K562 (cell line): ENCODE measurements around the gene SGO1. TPM values are rescaled to one million over a fixed set of nuclear protein-coding genes. Genes with fewer than 3 reads are reported as not detected.
A peak's percentile ranks its signal among the peaks of the same experiment; 100 is the strongest.

Experiments used
- BMI1 ChIP-seq: fragments of 150-350 bp; IDR thresholded peaks from 2 replicates; pipeline ENCODE4 v1.6.1; 2014; ENCODE audit warnings: low read length
- CC2D1A ChIP-seq: fragments of 450-650 bp; IDR thresholded peaks from 2 replicates; pipeline ENCODE4 v1.6.1; 2017; ENCODE audit warnings: mild to moderate bottlenecking
- CHD2 ChIP-seq: IDR thresholded peaks from 2 replicates; pipeline ENCODE4 v1.6.1; 2011; ENCODE audit warnings: low read depth, low read length
- E2F6 ChIP-seq, 2 experiments: IDR thresholded peaks; 2 replicates each; pipeline ENCODE4 v1.6.1; 2011; ENCODE audit warnings: borderline replicate concordance in 1 of 2, control low read depth in 1 of 2, low read depth in 1 of 2, low read length in 1 of 2, mild to moderate bottlenecking in 1 of 2, mixed read lengths in 1 of 2, moderate library complexity in 1 of 2; ENCODE audit not compliant: insufficient read depth in 1 of 2, insufficient read length in 1 of 2, poor library complexity in 1 of 2, severe bottlenecking in 1 of 2; ENCODE audit errors: extremely low read depth in 1 of 2
- FOSL1 ChIP-seq: fragments of 200-800 bp; sonication (Bioruptor generic); conservative IDR thresholded peaks from 2 replicates; pipeline ENCODE4 v1.6.1; 2016; ENCODE audit warnings: missing genetic modification characterization, missing compliant biosample characterization
- FOXJ3 ChIP-seq: sonication (generic); formaldehyde crosslinking; IDR thresholded peaks from 2 replicates; pipeline ENCODE4 v1.4.0; 2020; ENCODE audit warnings: mild to moderate bottlenecking, missing genetic modification reagents
- HCFC1 ChIP-seq: IDR thresholded peaks from 2 replicates; pipeline ENCODE4 v1.6.1; 2012; ENCODE audit warnings: low read depth, low read length, improper control_type of control experiment
- KDM2B ChIP-seq: fragments of 250-450 bp; sonication (Bioruptor Pico); IDR thresholded peaks from 2 replicates; pipeline ENCODE4 v1.8.0; 2021; ENCODE audit warnings: mild to moderate bottlenecking, moderate library complexity
- MEF2A ChIP-seq: IDR thresholded peaks from 2 replicates; pipeline ENCODE4 v1.6.1; 2011; ENCODE audit warnings: low read depth, mild to moderate bottlenecking, low read length, moderate library complexity; ENCODE audit not compliant: control insufficient read depth
- NBN ChIP-seq: fragments of 450-650 bp; IDR thresholded peaks from 2 replicates; pipeline ENCODE4 v1.6.1; 2016; ENCODE audit warnings: low read depth, mild to moderate bottlenecking
- PCBP1 ChIP-seq: fragments of 200-400 bp; formaldehyde crosslinking; IDR thresholded peaks from 2 replicates; pipeline ENCODE4 v1.6.1; 2018; ENCODE audit warnings: mild to moderate bottlenecking, low read depth, low read length; ENCODE audit not compliant: poor library complexity, severe bottlenecking
- PURB ChIP-seq: sonication (generic); formaldehyde crosslinking; IDR thresholded peaks from 2 replicates; pipeline ENCODE4 v1.9.0; 2021; ENCODE audit warnings: low read depth, mild to moderate bottlenecking, missing genetic modification reagents
- RBM25 ChIP-seq: fragments of 200-400 bp; formaldehyde crosslinking; IDR thresholded peaks from 2 replicates; pipeline ENCODE4 v1.6.1; 2018; ENCODE audit warnings: low read length, low read depth, moderate library complexity; ENCODE audit not compliant: severe bottlenecking
- RHOXF2B ChIP-seq: fragments of 250-450 bp; sonication (Bioruptor Pico); conservative IDR thresholded peaks from 2 replicates; pipeline ENCODE4 v1.5.1; 2021
- RNF2 ChIP-seq: sonication (generic); IDR thresholded peaks from 2 replicates; pipeline ENCODE4 v1.6.1; 2016
- TBP ChIP-seq: optimal IDR thresholded peaks from 2 replicates; pipeline ENCODE3; 2011; ENCODE audit warnings: low read depth, low read length, improper control_type of control experiment
- TEAD4 ChIP-seq, 2 experiments: sonication (generic) in 1 of 2; formaldehyde crosslinking in 1 of 2; IDR thresholded peaks; 2 replicates each; pipeline versions ENCODE4 v1.6.1 to v1.8.0; 2012 to 2022; ENCODE audit warnings: borderline replicate concordance in 1 of 2, inconsistent platforms in 1 of 2, low read length in 1 of 2, mild to moderate bottlenecking in 1 of 2, missing genetic modification reagents in 1 of 2
- ZC3H8 ChIP-seq: fragments of 450-650 bp; IDR thresholded peaks from 2 replicates; pipeline ENCODE4 v1.6.1; 2017
- ZFP36 ChIP-seq: fragments of 150-350 bp; IDR thresholded peaks from 2 replicates; pipeline ENCODE4 v1.6.1; 2018; ENCODE audit warnings: low read length, low read depth; ENCODE audit not compliant: partially characterized antibody
- ZNF175 ChIP-seq: fragments of 200-800 bp; sonication (Bioruptor generic); IDR thresholded peaks from 2 replicates; pipeline ENCODE4 v1.6.1; 2016; ENCODE audit warnings: low read depth, mild to moderate bottlenecking, missing genetic modification characterization, missing compliant biosample characterization
- ZNF263 ChIP-seq: sonication (generic); formaldehyde crosslinking; IDR thresholded peaks from 2 replicates; pipeline ENCODE4 v1.8.0; 2022; ENCODE audit warnings: mild to moderate bottlenecking, missing genetic modification reagents, borderline replicate concordance
- ZNF408 ChIP-seq: fragments of 250-450 bp; sonication (Bioruptor Pico); IDR thresholded peaks from 2 replicates; pipeline ENCODE4 v1.4.0; 2020; ENCODE audit warnings: low read depth, mild to moderate bottlenecking, moderate library complexity
- polyA plus RNA-seq, 8 experiments: library from polyadenylated mRNA; depleted of rRNA in 4 of 8; stranded (reverse) in 5 of 8; unstranded in 3 of 8; fragments of >200 nt; fragmentation: Nextera tagmentation in 2 of 8; fragmentation: Illumina TruSeq in 1 of 8; extraction: Ambion mirVana in 2 of 8; extraction: Trizol in 1 of 8; gene quantifications; 2 replicates each; pipeline versions ENCODE4 v1.2.1 to v1.2.3, GENCODE V29; 2011 to 2014; ENCODE audit warnings: inconsistent platforms in 1 of 8, missing spikeins in 1 of 8
- total RNA-seq, 7 experiments: library from RNA; depleted of rRNA in 6 of 7; stranded (reverse); fragments of >200 nt in 6 of 7; fragmentation: Illumina TruSeq in 2 of 7; extraction: Trizol in 2 of 7; gene quantifications; 2 replicates each; pipeline versions ENCODE4 v1.2.1 to v1.2.3, GENCODE V29; 2011 to 2021; ENCODE audit warnings: low replicate concordance in 1 of 7
- TF ChIP-seq, protein P1 (sequence below): fragments of 450-650 bp; IDR thresholded peaks from 2 replicates; pipeline ENCODE4 v1.6.1; 2018; ENCODE audit not compliant: partially characterized antibody

The SGO1 gene
- total and polyA plus RNA-seq, 9 of the 15 experiments (the other 6 are each of a cell fraction or from before 2014, with no cell fraction given), result 13.7 to 57.3 (median 28.2) TPM

DNA sequence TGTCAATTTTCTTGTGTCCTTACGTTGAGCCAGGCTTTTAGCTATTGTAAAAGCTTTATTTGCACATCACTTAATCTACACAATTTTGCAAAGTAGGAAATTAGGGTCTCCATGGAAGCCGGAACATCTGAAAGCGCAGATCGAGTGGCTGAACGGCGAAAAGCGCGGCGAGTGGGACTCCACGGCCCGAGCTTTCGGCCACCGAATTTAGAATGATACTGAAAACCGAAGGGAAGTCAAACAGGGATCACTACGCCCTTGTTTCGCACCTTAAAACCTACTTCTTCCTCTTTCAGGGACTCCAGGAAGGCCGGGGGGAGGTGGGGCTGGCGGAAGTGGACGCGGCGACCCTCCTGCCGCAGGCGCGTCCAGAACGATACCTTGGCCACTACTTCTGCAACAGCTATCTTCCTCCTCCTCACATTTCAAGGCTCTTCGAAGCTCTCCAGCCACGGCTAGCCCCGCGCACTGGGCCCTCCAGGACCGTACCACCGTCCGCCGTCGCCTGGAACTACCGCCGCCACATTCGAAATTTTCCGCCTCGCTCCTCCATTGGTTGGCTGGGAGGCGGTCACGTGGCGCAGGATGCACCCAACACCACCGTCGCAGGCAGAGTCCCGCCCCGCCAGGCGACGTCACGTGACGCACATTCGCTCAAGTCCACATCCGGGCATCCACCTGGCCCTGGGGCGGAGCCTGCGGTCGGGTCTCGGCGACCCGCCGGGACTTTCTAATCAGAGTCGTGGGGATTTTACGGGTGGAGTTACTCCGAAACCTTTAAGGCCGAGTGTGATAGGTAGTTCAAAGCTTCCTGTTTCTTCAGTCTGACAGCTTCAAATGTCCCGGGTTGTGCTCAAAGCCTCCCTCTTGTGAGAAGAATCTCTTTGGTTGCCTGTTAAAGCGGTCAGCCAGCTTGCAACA lies at the start of gene SGO1 (continued):
- TF ChIP-seq, protein P1, sequence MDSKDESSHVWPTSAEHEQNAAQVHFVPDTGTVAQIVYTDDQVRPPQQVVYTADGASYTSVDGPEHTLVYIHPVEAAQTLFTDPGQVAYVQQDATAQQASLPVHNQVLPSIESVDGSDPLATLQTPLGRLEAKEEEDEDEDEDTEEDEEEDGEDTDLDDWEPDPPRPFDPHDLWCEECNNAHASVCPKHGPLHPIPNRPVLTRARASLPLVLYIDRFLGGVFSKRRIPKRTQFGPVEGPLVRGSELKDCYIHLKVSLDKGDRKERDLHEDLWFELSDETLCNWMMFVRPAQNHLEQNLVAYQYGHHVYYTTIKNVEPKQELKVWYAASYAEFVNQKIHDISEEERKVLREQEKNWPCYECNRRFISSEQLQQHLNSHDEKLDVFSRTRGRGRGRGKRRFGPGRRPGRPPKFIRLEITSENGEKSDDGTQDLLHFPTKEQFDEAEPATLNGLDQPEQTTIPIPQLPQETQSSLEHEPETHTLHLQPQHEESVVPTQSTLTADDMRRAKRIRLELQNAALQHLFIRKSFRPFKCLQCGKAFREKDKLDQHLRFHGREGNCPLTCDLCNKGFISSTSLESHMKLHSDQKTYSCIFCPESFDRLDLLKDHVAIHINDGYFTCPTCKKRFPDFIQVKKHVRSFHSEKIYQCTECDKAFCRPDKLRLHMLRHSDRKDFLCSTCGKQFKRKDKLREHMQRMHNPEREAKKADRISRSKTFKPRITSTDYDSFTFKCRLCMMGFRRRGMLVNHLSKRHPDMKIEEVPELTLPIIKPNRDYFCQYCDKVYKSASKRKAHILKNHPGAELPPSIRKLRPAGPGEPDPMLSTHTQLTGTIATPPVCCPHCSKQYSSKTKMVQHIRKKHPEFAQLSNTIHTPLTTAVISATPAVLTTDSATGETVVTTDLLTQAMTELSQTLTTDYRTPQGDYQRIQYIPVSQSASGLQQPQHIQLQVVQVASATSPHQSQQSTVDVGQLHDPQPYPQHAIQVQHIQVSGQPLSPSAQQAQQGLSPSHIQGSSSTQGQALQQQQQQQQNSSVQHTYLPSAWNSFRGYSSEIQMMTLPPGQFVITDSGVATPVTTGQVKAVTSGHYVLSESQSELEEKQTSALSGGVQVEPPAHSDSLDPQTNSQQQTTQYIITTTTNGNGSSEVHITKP, result peak; percentile 99
- TF ChIP-seq PCBP1, result peak; percentile 18
- TF ChIP-seq E2F6 (IDR thresholded peaks at IDR 0.05; ENCODE audit: borderline replicate concordance in 1 of 2, extremely low read depth in 1 of 2, insufficient read depth in 1 of 2, insufficient read length in 1 of 2, low read depth in 1 of 2, low read length in 1 of 2, poor library complexity in 1 of 2, severe bottlenecking in 1 of 2), result peak; percentile 88 to 89
- peak; percentile 23; the same call in 1 of the 2 replicates for TF ChIP-seq CHD2
- TF ChIP-seq FOSL1, result no peak
- no peak for TF ChIP-seq ZC3H8
- TF ChIP-seq MEF2A, result no peak
- TF ChIP-seq PURB (CRISPR knock-in tag), result no peak
- no peak for TF ChIP-seq FOXJ3
- TF ChIP-seq ZNF263, result no peak
- peak; percentile 59 for TF ChIP-seq RNF2
- TF ChIP-seq RHOXF2B (CRISPR knock-in tag), result no peak
- no peak for TF ChIP-seq BMI1
- TF ChIP-seq KDM2B (CRISPR knock-in tag), result no peak
- TF ChIP-seq ZNF408 (CRISPR knock-in tag), result no peak
- TF ChIP-seq ZNF175 (CRISPR knock-in tag), result peak; percentile 60; the same call in 1 of the 2 replicates
- peak; percentile 64; the same call in 1 of the 2 replicates for TF ChIP-seq NBN
- TF ChIP-seq RBM25, result peak; percentile 72
- peak; percentile 16; the same call in 1 of the 2 replicates for TF ChIP-seq TEAD4 (IDR thresholded peaks at IDR 0.05; ENCODE audit: low read length)
- TF ChIP-seq TEAD4 (CRISPR knock-in tag; IDR thresholded peaks at IDR 0.05; ENCODE audit: borderline replicate concordance), result no peak
- peak; percentile 59 for TF ChIP-seq HCFC1
- TF ChIP-seq CC2D1A, result peak; percentile 91
- TF ChIP-seq TBP, result peak; percentile 81
- TF ChIP-seq ZFP36, result no peak
